HS-5 (cell line): Measurements from ENCODE around the gene EID3.

Source experiments
- DNase-seq: peaks from one replicate; pipeline ENCODE4 v3.0.0-alpha.2; 2012; ENCODE audit warnings: low read depth

The EID3 gene

DNA sequence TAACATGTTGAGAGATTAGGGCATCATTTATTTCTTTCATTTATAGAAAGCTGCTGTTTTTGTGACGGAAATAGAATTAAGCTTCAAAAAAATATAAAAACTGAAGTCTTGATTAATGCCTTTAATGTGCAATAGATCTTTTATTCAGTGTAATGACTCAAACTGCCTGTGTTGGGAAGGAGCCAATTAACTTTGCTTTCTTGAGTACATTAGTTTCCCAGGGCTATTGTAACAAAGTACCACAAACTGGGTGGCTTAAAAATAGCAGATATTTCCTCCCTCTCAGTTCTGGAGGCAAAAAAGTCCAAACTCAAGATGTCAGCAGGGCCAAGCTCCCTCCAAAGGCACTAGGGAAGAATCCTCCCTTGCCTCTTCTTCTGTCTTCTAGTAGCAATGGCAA, 36.6 kb downstream of the EID3 start:
- DNase-seq, result no peak

- DNase-seq, result no peak
Measured at GRCh38 chr12:104340925-104341611, 37.5 kb downstream of the EID3 start.

DNA sequence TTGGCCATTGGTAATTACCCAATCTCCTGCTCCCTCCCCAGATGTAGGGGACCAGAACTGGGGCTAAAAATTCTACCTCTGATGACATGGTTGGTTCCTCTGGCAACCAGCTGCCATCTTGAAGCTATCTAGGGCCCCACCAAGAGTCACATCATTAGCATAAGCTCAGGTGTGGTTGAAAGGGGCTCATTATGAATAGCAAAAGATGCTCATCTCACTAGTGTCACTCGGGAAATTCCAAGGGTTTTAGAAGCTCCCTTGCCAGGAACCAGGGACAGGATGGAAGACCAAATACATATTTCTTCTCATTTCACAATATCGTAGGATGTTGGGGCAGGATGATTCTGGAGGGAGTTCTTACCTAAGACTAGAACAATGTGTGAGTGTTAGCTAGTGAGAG, 38.6 kb downstream of the EID3 start:
- DNase-seq, result no peak

DNA sequence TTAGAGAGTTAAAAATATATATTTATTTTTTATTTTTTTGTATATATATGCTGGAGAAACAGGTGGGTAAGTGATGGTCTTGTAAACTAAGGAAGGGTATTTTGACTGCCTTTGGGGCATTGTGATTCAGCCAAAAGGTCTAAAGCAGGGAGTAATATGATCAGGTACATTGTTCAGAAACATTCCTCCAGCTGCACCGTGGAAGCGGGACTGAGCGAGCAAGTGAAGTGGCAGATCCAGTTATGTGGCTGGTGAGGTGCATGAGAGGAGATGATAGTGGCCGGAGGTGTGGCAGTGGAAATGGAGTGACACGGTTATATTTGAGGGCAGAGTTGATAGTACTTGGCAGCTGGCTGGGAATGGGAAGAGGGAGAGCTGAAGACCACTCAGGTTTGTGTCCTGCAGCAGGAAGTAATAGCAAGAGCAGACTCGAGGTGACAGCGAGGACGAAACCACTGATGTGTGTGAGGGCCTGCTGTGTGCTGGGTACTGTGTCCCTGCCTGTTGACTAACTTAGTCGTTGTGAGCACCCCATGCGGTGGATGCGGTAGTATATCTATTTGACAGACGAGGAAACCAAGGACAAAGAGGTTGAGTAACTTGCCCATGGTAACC, 39.2 kb downstream of the EID3 start:
- no peak for DNase-seq

GRCh38 chr12:104344682-104345081, 41.1 kb downstream of the EID3 start:
- DNase-seq, result no peak

- DNase-seq, result no peak
Measured at GRCh38 chr12:104345234-104346066, 41.9 kb downstream of the EID3 start.

DNA sequence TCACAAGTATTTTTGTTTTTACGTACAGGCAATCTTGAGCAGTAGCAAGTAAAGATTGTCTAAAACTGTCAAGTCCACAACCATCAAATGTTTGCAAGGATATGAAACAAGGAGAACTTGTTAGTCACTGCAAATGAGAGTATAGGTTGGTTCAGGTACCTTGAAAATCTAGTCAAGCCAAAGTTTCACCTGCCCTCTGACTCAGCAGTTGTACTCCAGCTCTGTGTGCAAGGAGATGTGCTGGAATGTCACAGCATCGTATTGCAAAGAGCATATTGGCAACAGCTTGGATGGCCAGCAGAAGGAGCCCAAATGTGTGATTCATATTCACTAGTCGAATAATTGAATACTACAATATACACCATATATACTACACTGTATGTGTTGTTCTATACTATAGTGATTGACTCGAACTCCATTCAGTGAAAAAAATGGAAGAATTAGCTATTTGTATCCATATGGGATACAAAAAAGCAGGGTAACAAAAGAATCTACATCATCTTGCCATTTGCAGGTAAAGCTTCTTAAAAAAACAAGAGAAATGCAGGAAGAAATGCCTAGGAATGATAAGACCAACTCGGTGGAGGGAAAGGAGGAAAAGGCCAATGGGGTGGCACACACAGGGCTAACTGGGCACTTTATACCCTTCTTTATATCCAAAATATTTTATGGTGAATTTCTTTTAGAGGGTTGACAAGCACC, 44.0 kb downstream of the EID3 start:
- no peak for DNase-seq

DNA sequence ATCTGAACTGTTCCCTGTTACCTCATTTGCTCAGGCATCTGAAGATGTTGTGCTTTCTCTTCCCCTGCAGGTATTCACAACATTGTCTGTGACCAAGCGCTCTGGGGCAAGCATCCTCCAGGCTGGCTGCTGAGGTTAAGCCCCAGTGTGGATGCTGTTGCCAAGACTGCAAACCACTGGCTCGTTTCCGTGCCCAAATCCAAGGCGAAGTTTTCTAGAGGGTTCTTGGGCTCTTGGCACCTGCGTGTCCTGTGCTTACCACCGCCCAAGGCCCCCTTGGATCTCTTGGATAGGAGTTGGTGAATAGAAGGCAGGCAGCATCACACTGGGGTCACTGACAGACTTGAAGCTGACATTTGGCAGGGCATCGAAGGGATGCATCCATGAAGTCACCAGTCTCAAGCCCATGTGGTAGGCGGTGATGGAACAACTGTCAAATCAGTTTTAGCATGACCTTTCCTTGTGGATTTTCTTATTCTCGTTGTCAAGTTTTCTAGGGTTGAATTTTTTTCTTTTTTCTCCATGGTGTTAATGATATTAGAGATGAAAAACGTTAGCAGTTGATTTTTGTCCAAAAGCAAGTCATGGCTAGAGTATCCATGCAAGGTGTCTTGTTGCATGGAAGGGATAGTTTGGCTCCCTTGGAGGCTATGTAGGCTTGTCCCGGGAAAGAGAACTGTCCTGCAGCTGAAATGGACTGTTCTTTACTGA, 44.9 kb downstream of the EID3 start:
- no peak for DNase-seq

- no peak for DNase-seq
Measured at GRCh38 chr12:104348994-104349494, 45.5 kb downstream of the EID3 start.

- no peak for DNase-seq
Measured at GRCh38 chr12:104350211-104351056, 46.9 kb downstream of the EID3 start.

- DNase-seq, result no peak
Measured at GRCh38 chr12:104351057-104351983, 47.8 kb downstream of the EID3 start.

- DNase-seq, result no peak
Measured at GRCh38 chr12:104352106-104352713, 48.7 kb downstream of the EID3 start.

- DNase-seq, result no peak
Measured at GRCh38 chr12:104353012-104353981, 49.8 kb downstream of the EID3 start.

DNA sequence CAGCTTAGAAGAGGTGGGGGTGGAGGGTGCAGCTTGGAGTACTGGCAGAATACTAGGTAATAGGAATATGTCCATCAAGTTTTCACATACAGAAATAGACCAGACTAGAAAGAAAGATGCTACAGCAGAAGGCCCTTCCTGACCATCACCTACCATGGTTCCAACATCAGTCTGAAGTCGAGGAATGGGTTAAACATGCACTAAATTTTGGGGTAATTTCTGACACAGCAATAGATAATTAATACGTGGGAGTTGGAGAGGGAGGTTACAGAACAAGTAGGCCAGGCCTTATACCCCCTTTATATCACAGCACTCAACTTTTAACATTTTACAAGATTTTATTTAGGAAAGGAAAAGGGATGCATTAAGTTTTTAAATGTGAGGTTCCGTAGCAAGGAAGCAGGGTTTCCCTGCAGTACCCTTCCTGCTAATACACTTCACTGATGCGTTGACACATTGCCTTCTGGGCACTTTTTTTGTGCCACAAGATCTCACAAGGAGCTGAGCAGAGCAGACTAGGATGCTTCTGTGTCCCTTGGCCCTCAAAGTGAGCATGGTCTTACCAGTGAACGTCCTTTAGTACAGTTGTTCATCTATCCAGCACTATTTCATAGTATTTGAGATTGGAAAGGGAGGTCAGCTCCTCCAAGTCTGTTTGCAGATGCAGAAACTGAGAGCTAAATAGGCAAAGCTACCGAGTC, 50.8 kb downstream of the EID3 start:
- DNase-seq, result no peak
